ENCODE measurements around the gene ARMC6.
"Not testable (repeated sequence)": the region's sequence is repeated elsewhere in the genome, so short reads cannot be mapped to it uniquely, and the experiment has no call there.

Gene ARMC6

DNA sequence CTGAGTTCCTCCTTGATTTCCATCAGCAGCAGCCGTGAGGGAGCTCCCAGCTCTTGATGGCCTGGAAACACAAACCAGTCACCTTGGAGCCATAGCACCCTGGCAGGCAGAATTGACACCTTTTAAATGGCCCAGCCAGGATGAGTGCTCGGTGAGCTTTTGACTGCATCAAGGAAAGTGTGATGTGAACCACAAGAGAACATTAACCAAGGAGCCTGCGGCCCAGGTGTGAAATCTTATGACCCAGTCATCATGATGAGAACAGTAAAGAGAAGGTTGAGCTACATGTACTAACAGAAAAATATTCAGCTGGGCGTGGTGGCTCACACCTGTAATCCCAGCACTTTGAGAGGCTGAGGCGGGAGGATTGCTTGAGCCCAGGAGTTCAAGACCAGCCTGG lies 22.9 kb upstream of the ARMC6 start:
- in situ Hi-C loops (cut with MboI; ENCODE audit: low sequenced_read_pairs): no loop called here

GRCh38 chr19:19021115-19021514 lies 12.3 kb upstream of the ARMC6 start:
- in situ Hi-C loops (cut with MboI; ENCODE audit: low sequenced_read_pairs): no loop called here

GRCh38 chr19:19022380-19022961 lies 10.9 kb upstream of the ARMC6 start:
- in situ Hi-C loops (cut with MboI; ENCODE audit: low sequenced_read_pairs): no loop called here

DNA sequence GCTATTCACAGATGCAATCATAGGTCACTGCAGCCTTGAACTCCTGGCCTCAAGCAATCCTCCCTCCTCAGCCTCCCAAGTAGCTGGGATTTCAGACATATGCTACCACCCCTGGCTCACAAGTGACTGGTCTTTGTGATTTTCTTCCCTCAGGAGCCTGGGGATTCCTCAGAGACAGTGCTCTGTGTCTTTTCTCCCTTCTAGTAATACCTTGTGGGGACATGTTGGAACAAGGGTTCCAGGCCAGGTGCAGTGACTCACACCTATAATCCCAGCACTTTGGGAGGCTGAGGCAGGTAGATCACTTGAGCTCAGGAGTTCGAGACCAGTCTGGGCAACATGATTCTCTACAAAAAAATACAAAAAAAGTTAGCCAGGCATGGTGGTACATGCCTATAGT lies 10.0 kb upstream of the ARMC6 start:
- in situ Hi-C loops (cut with MboI; ENCODE audit: low sequenced_read_pairs): not testable (repeated sequence)

- in situ Hi-C loops (cut with MboI; ENCODE audit: low sequenced_read_pairs): no loop called here
Measured at GRCh38 chr19:19025861-19026260, 7.5 kb upstream of the ARMC6 start.

DNA sequence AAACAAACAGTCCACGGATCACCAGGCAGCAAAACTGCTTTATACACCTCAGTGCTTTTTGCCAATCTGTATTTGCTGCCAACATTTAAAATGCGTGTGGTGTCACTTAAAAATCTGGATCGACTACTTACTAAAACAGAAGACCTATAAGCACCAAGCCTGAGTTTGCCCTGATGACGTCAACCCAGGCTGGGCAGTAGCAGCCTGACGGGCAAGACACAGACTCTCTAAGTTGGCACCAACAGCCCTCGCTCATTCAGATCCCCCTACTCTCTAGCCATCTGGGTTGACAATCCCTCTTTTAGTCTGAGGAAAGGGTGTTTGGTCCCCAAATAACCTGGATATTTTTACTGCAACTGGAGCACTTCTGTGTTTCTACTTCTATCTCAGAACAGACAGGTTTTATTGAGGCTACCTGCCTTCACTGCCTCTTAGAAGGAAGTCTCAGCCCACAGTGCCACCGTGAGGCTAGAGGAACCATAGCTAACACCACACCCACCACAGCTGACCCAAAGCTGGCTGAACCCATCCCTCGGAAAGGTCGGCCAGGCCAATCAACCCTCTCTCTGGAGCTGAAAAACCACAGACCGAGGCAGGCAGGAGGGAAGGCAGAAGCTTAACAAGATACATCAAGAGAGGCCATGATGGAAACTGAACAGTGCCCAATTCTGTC lies 7.0 kb upstream of the ARMC6 start:
- in situ Hi-C loops (cut with MboI; ENCODE audit: low sequenced_read_pairs): no loop called here

DNA sequence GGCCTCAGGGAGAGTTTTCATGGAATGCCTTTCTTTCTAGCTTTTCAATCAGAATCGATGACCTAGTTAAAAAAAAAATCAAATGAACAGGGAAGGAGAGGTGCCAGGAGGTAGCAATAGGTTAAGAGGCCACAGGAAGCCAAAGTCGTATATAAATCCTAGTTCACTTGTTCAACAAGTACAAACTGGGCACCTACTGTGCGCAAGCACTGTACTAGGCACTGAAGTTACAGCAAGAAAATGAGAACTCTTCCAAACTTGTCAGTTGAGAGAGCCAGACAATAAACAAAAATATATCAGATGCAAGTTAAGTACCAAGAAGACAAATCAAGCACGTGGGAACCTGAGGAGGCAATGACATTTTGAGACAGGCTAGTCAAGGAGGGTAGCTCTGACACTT lies 6.2 kb upstream of the ARMC6 start:
- in situ Hi-C loops (cut with MboI; ENCODE audit: low sequenced_read_pairs): no loop called here

GRCh38 chr19:19028526-19028925 lies 4.9 kb upstream of the ARMC6 start:
- in situ Hi-C loops (cut with MboI; ENCODE audit: low sequenced_read_pairs): no loop called here

DNA sequence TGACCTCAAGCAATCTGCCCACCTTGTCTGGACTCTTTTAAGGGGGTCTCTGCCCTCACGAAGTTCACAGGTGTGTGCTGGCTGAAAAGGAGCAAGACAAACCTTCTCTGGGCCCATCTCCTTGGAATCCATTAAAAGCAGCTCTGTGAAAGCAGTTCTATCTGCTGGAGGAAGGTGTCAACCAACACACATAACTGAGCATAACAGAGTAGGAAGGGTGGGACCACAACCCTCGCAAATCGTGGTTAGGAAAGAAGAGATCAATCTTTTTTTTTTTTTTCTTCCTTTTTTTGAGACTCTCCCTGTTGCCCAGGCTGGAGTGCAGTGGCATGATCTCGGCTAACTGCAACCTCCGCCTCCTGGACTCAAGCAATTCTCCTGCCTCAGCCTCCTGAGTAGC lies 1.5 kb upstream of the ARMC6 start:
- in situ Hi-C loops (cut with MboI; ENCODE audit: low sequenced_read_pairs): no loop called here

- in situ Hi-C loops (cut with MboI; ENCODE audit: low sequenced_read_pairs): no loop called here
Measured at GRCh38 chr19:19032420-19033175, 805 bp upstream of the ARMC6 start.

DNA sequence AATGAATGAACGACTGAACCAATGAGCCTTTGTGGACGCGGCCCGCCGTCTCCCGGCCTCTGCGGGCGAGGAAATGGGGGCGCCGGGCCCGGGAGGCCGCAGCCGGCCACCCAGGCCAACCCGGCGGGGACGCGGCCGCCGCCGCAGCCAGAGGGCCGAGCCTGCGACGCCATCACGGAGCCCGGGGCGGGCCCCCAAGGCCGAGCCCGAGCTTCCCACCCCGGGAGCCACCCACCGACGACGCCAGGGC lies 302 bp upstream of the ARMC6 start:
- in situ Hi-C loops (cut with MboI; ENCODE audit: low sequenced_read_pairs): no loop called here

GRCh38 chr19:19034204-19034624 lies 811 bp downstream of the ARMC6 start:
- in situ Hi-C loops (cut with MboI; ENCODE audit: low sequenced_read_pairs): no loop called here

- in situ Hi-C loops (cut with MboI; ENCODE audit: low sequenced_read_pairs): no loop called here
Measured at GRCh38 chr19:19039901-19040300, 6.5 kb downstream of the ARMC6 start.

DNA sequence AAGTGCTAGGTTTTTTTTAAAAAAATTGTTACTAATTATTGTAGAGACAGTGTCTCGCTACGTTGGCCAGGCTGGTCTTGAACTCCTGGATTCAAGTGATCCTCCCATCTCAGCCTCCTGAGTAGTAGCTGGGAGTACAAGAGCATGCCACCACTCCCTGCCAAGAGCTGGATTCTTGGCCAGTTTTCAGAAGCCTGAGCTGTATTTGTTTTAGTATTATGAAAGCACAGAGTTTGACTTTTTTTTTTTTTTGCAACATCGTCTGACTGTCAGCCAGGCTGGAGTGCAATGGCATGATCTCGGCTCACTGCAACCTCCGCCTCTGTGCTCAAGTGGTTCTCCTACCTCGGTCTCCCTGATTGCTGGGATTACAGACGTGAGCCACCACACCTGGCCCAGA lies 7.0 kb downstream of the ARMC6 start:
- in situ Hi-C loops (cut with MboI; ENCODE audit: low sequenced_read_pairs): no loop called here

GRCh38 chr19:19042732-19043280 lies 9.4 kb downstream of the ARMC6 start:
- in situ Hi-C loops (cut with MboI; ENCODE audit: low sequenced_read_pairs): no loop called here

DNA sequence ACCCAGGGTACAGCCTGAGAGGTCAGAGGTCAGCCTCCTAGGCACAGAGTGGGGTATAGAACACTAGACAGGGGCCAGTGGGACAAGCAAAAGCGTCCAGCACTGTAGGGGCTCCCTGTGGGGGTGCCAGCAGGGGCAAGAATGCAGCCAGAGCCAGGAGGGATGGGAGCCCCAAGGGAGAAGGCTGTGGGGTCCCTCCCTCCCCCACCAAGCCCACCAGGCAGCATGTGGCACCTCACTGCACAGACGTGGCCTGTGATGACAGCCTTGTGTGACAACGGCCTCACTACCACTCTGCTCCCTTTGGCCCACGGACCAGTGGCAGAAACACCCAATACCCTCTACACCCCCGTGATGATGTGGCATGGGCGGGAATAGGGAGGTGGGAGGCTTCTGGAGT lies 10.1 kb downstream of the ARMC6 start:
- in situ Hi-C loops (cut with MboI; ENCODE audit: low sequenced_read_pairs): no loop called here

DNA sequence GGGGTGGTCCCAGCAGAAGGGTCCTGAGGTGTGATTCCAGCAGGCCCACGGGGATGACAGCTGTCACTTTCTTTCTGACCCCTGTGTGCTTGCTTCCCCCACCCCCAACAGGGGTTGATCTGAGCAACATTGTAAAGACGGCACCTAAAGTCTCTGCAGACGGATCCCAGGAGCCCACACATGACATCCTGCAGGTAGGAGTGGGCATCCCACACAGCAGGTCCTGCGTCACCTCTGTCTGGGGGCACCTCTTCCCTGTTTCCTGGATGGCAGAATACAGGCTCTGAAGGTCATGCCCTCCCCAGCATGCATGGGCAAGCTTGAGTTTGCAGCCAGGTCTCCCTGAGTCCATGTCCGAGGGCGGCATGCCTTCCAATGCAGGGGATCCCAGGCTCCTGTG lies 10.5 kb downstream of the ARMC6 start:
- in situ Hi-C loops (cut with MboI; ENCODE audit: low sequenced_read_pairs): no loop called here

GRCh38 chr19:19049406-19049805 lies 16.0 kb downstream of the ARMC6 start:
- in situ Hi-C loops (cut with MboI; ENCODE audit: low sequenced_read_pairs): no loop called here

GRCh38 chr19:19050104-19050503 lies 16.7 kb downstream of the ARMC6 start:
- in situ Hi-C loops (cut with MboI; ENCODE audit: low sequenced_read_pairs): loop anchor here (10.0 kb wide), 1 partner anchor 305 kb away; no protein-coding TSS in a partner anchor

GRCh38 chr19:19050731-19051130 lies 17.3 kb downstream of the ARMC6 start:
- in situ Hi-C loops (cut with MboI; ENCODE audit: low sequenced_read_pairs): loop anchor here (10.0 kb wide), 1 partner anchor 304 kb away; no protein-coding TSS in a partner anchor

DNA sequence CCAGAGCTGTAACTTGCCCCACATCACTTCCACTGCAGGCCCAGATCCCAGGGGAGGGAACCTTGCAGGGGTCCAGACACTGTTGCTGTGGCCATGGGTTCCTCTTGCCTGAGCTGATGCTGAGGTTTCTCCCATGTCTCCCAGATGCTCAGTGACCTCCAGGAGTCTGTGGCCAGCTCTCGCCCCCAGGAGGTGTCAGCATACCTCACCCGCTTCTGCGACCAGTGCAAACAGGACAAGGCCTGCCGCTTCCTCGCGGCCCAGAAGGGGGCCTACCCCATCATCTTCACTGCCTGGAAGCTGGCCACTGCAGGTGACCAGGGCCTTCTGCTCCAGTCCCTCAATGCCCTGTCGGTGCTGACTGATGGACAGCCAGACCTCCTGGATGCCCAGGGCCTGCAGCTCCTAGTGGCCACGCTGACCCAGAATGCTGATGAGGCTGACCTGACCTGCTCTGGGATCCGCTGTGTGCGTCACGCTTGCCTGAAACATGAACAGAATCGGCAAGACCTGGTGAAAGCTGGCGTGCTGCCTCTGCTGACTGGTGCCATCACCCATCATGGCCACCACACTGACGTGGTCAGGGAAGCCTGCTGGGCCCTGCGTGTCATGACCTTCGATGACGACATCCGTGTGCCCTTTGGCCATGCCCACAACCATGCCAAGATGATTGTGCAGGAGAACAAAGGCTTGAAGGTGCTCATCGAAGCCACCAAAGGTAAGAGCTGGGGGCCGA lies 18.2 kb downstream of the ARMC6 start:
- in situ Hi-C loops (cut with MboI; ENCODE audit: low sequenced_read_pairs): loop anchor here (10.0 kb wide), 1 partner anchor 303 kb away; no protein-coding TSS in a partner anchor

Measured in HL-60/S4 (cell line).